Measurements from ENCODE around the gene EIF4A3.
"Not testable (repeated sequence)": the region's sequence is repeated elsewhere in the genome, so short reads cannot be mapped to it uniquely, and the experiment has no call there.

Gene EIF4A3

GRCh38 chr17:80164185-80164584 lies 17.3 kb upstream of the EIF4A3 start:
- Histone ChIP-seq H3K4me3 (no peak overlapping the region), H3K36me3 (no peaks in the 10 kb centered on the region), H3K9ac (no peak overlapping the region), H3K4me2 (no peak overlapping the region), H3K4me1 (peaks cover 0 to 33% (median 23%) of the 10 kb centered on the region in 10 experiments; a peak in 16 of 20 replicates), H4K20me1 (no peaks in the 10 kb centered on the region), H3K27ac (no peak overlapping the region), H3K9me3 (replicated peaks in 1 of 11) (no peaks in the 10 kb centered on the region; a peak in 1 of 22 replicates), H3K27me3 (no peaks in the 10 kb centered on the region)
- TF ChIP-seq Cebpa-rat (IDR thresholded peaks at IDR 0.05) = no peak

- H3K9ac ChIP-seq = no peak overlapping the region
- H4K20me1 ChIP-seq = no peaks in the 10 kb centered on the region
- no peak overlapping the region for H3K27ac ChIP-seq
- H3K36me3 ChIP-seq = no peaks in the 10 kb centered on the region
- no peak for TF ChIP-seq Cebpa-rat (IDR thresholded peaks at IDR 0.05)
- H3K9me3 ChIP-seq (replicated peaks in 1 of 11) = no peaks in the 10 kb centered on the region; a peak in 1 of 22 replicates
- no peaks in the 10 kb centered on the region for H3K27me3 ChIP-seq
- no peak overlapping the region for H3K4me3 ChIP-seq
- H3K4me2 ChIP-seq = no peak overlapping the region
- peaks cover 0 to 33% (median 23%) of the 10 kb centered on the region in 10 experiments; a peak in 16 of 20 replicates for H3K4me1 ChIP-seq
Measured at GRCh38 chr17:80163336-80163735, 16.4 kb upstream of the EIF4A3 start.

GRCh38 chr17:80160536-80160935 lies 13.6 kb upstream of the EIF4A3 start:
- H3K36me3 ChIP-seq = peaks cover 0 to 6% (median 0%) of the 10 kb centered on the region in 11 experiments; a peak in 3 of 22 replicates
- no peak overlapping the region for H3K27ac ChIP-seq
- peaks cover 18 to 25% (median 21%) of the 10 kb centered on the region in 11 experiments for H3K9me3 ChIP-seq (replicated peaks in 1 of 11)
- peak overlapping the region in 8 of 11 experiments; percentile 9 to 73 (median 62); a peak in 16 of 22 replicates for H3K4me2 ChIP-seq
- H3K9ac ChIP-seq = no peak overlapping the region
- no peak for TF ChIP-seq Cebpa-rat (IDR thresholded peaks at IDR 0.05)
- H3K4me3 ChIP-seq = no peak overlapping the region
- no peaks in the 10 kb centered on the region for H4K20me1 ChIP-seq
- peaks cover 0 to 33% (median 23%) of the 10 kb centered on the region in 10 experiments; a peak in 16 of 20 replicates for H3K4me1 ChIP-seq
- H3K27me3 ChIP-seq = no peaks in the 10 kb centered on the region

GRCh38 chr17:80158846-80159245 lies 11.9 kb upstream of the EIF4A3 start:
- H3K4me2 ChIP-seq = no peak overlapping the region
- H4K20me1 ChIP-seq = no peaks in the 10 kb centered on the region
- H3K27me3 ChIP-seq = no peaks in the 10 kb centered on the region
- H3K4me1 ChIP-seq = peaks cover 0 to 38% (median 26%) of the 10 kb centered on the region in 10 experiments; a peak in 16 of 20 replicates
- no peak overlapping the region for H3K9ac ChIP-seq
- TF ChIP-seq Cebpa-rat (IDR thresholded peaks at IDR 0.05) = no peak
- no peak overlapping the region for H3K4me3 ChIP-seq
- H3K27ac ChIP-seq = no peak overlapping the region
- H3K9me3 ChIP-seq (replicated peaks in 1 of 11) = peaks cover 34 to 38% (median 37%) of the 10 kb centered on the region in 11 experiments
- peaks cover 0 to 6% (median 0%) of the 10 kb centered on the region in 11 experiments; a peak in 3 of 22 replicates for H3K36me3 ChIP-seq

GRCh38 chr17:80155600-80155999 lies 8.7 kb upstream of the EIF4A3 start:
- not testable (repeated sequence) for H3K27ac ChIP-seq, H3K4me3 ChIP-seq, H3K27me3 ChIP-seq, H4K20me1 ChIP-seq, H3K9ac ChIP-seq, H3K4me2 ChIP-seq, H3K36me3 ChIP-seq
- peaks cover 18 to 39% (median 36%) of the 10 kb centered on the region in 10 experiments for H3K4me1 ChIP-seq
- H3K9me3 ChIP-seq (replicated peaks in 1 of 11) = peaks cover 37 to 69% (median 53%) of the 10 kb centered on the region in 11 experiments

- Histone ChIP-seq H3K4me3 (no peak overlapping the region), H4K20me1 (no peaks in the 10 kb centered on the region), H3K4me1 (peaks cover 19 to 44% (median 32%) of the 10 kb centered on the region in 10 experiments), H3K9ac (no peak overlapping the region), H3K27me3 (no peaks in the 10 kb centered on the region), H3K9me3 (replicated peaks in 1 of 11) (peaks cover 37 to 76% (median 53%) of the 10 kb centered on the region in 11 experiments), H3K27ac (peak overlapping the region in 3 of 11 experiments; percentile 78 to 97 (median 80); a peak in 3 of 22 replicates), H3K4me2 (peak overlapping the region in 4 of 11 experiments; percentile 56 to 80 (median 67); a peak in 5 of 22 replicates), H3K36me3 (peaks cover 0 to 18% (median 0%) of the 10 kb centered on the region in 11 experiments; a peak in 5 of 22 replicates)
- no peak for TF ChIP-seq Cebpa-rat (IDR thresholded peaks at IDR 0.05)
Measured at GRCh38 chr17:80154166-80154565, 7.2 kb upstream of the EIF4A3 start.

- no peaks in the 10 kb centered on the region; a peak in 1 of 22 replicates for H4K20me1 ChIP-seq
- H3K9me3 ChIP-seq (replicated peaks in 1 of 11) = peaks cover 37 to 76% (median 53%) of the 10 kb centered on the region in 11 experiments
- H3K4me1 ChIP-seq = peaks cover 31 to 56% (median 43%) of the 10 kb centered on the region in 10 experiments
- H3K27me3 ChIP-seq = no peaks in the 10 kb centered on the region
- peak overlapping the region in 3 of 10 experiments; percentile 9 to 36 (median 24); a peak in 1 of 20 replicates for H3K4me3 ChIP-seq
- H3K36me3 ChIP-seq = peaks cover 0 to 18% (median 0%) of the 10 kb centered on the region in 11 experiments; a peak in 5 of 22 replicates
- H3K4me2 ChIP-seq = peak overlapping the region; percentile 38 to 80 (median 67); a peak in 19 of 22 replicates
- no peak for TF ChIP-seq Cebpa-rat (IDR thresholded peaks at IDR 0.05)
- H3K27ac ChIP-seq = peak overlapping the region in 10 of 11 experiments; percentile 48 to 97 (median 78); a peak in 18 of 22 replicates
- H3K9ac ChIP-seq = peak overlapping the region in 9 of 11 experiments; percentile 6 to 64 (median 55); a peak in 13 of 22 replicates
Measured at GRCh38 chr17:80153004-80153403, 6.1 kb upstream of the EIF4A3 start.

- Histone ChIP-seq H3K4me1 (peaks cover 31 to 57% (median 46%) of the 10 kb centered on the region in 10 experiments), H3K36me3 (peaks cover 0 to 18% (median 0%) of the 10 kb centered on the region in 11 experiments; a peak in 5 of 22 replicates), H3K4me3 (peak overlapping the region in 4 of 10 experiments; percentile 9 to 36 (median 19); a peak in 2 of 20 replicates), H3K9me3 (replicated peaks in 1 of 11) (peaks cover 33 to 72% (median 51%) of the 10 kb centered on the region in 11 experiments), H3K4me2 (peak overlapping the region; percentile 38 to 80 (median 67)), H4K20me1 (no peaks in the 10 kb centered on the region; a peak in 1 of 22 replicates), H3K27ac (peak overlapping the region in 10 of 11 experiments; percentile 48 to 97 (median 78); a peak in 20 of 22 replicates), H3K9ac (peak overlapping the region in 9 of 11 experiments; percentile 10 to 64 (median 55); a peak in 12 of 22 replicates), H3K27me3 (no peaks in the 10 kb centered on the region)
- peak in 9 of 11 experiments; percentile 25 to 91 (median 80); a peak in 15 of 22 replicates for TF ChIP-seq Cebpa-rat (IDR thresholded peaks at IDR 0.05)
Measured at GRCh38 chr17:80152081-80152702, 5.3 kb upstream of the EIF4A3 start.

- Histone ChIP-seq H3K4me3 (0 out of 20 replicates have a peak overlapping the region, but pooled peaks of 1 of the 10 experiments have one; percentile 8), H3K4me2 (peak overlapping the region in 10 of 11 experiments; percentile 38 to 80 (median 67); a peak in 16 of 22 replicates), H3K9ac (peak overlapping the region in 8 of 11 experiments; percentile 11 to 62 (median 52); a peak in 9 of 22 replicates)
Measured at GRCh38 chr17:80151333-80151732, 4.4 kb upstream of the EIF4A3 start.

More at GRCh38 chr17:80151333-80151732, 4.4 kb upstream of the EIF4A3 start:
- peaks cover 31 to 57% (median 46%) of the 10 kb centered on the region in 10 experiments for H3K4me1 ChIP-seq
- peaks cover 0 to 18% (median 0%) of the 10 kb centered on the region in 11 experiments; a peak in 5 of 22 replicates for H3K36me3 ChIP-seq
- H3K27me3 ChIP-seq = no peaks in the 10 kb centered on the region
- no peak for TF ChIP-seq Cebpa-rat (IDR thresholded peaks at IDR 0.05)
- H4K20me1 ChIP-seq = peaks cover 0 to 5% (median 4%) of the 10 kb centered on the region in 11 experiments; a peak in 18 of 22 replicates
- H3K9me3 ChIP-seq (replicated peaks in 1 of 11) = peaks cover 25 to 63% (median 42%) of the 10 kb centered on the region in 11 experiments
- H3K27ac ChIP-seq = peak overlapping the region in 9 of 11 experiments; percentile 54 to 97 (median 78); a peak in 18 of 22 replicates
